HEK293 (cell line): ENCODE results near the gene OPN1SW.

Source experiments
- CTCF ChIP-seq: fragments of 450-650 bp; formaldehyde crosslinking; IDR thresholded peaks from 2 replicates; pipeline ENCODE4 v1.5.1; 2016; ENCODE audit warnings: missing biosample characterization, missing genetic modification characterization
- HOXA7 ChIP-seq: sonication (generic); formaldehyde crosslinking; IDR thresholded peaks from 2 replicates; pipeline ENCODE4 v1.8.1; 2022; ENCODE audit warnings: missing genetic modification reagents, borderline replicate concordance
- ZNF274 ChIP-seq, 2 experiments: fragments of 200-500 bp in 1 of 2; fragments of 450-650 bp in 1 of 2; sonication (Bioruptor generic) in 1 of 2; formaldehyde crosslinking in 1 of 2; IDR thresholded peaks; 2 replicates each; pipeline versions ENCODE4 v1.5.1 to v1.6.1; 2014 to 2016; ENCODE audit warnings: borderline replicate concordance in 1 of 2, inconsistent platforms in 1 of 2, low read length in 1 of 2, missing biosample characterization in 1 of 2, missing genetic modification characterization in 1 of 2

GRCh38 chr7:128801003-128801402, 25.4 kb upstream of the OPN1SW start:
- TF ChIP-seq ZNF274 (IDR thresholded peaks at IDR 0.05; ENCODE audit: low read length) (no peak), ZNF274 (tag by site-specific recombination; IDR thresholded peaks at IDR 0.05; ENCODE audit: borderline replicate concordance) (no peak), CTCF (tag by site-specific recombination) (no peak), HOXA7 (CRISPR knock-in tag) (no peak)
